A673 (cell line): ENCODE data around the gene SMAD4.

Experiments
- CTCF ChIP-seq: fragments of 300-800, 200-600 bp; sonication (generic); conservative IDR thresholded peaks from 2 replicates; pipeline ENCODE4 v1.5.1; 2017; ENCODE audit warnings: low read depth, mild to moderate bottlenecking, antibody characterized with exemption, low read length, moderate library complexity, mixed read lengths
- EZH2 ChIP-seq: fragments of 200-600 bp; sonication (generic); IDR thresholded peaks from 2 replicates; pipeline ENCODE4 v1.6.1; 2017; ENCODE audit warnings: borderline replicate concordance, low read depth, mild to moderate bottlenecking, mixed read lengths, antibody characterized with exemption, low read length; ENCODE audit not compliant: poor library complexity, severe bottlenecking

GRCh38 chr18:51089691-51090090 is 59.7 kb downstream of the SMAD4 start:
- TF ChIP-seq CTCF, result no peak
- no peak for TF ChIP-seq EZH2
